Bronchial epithelial cell (primary cell): ENCODE results near the gene ASRGL1. TPM values are rescaled to one million over a fixed set of nuclear protein-coding genes. Genes with fewer than 3 reads are reported as not detected.

ENCODE experiments used
- DNase-seq: peaks from one replicate; pipeline ENCODE4 v3.0.0-alpha.2; 2010; ENCODE audit warnings: low read depth
- FAIRE-seq: peaks from 2 replicates; lab custom pipeline; 2011; peaks lifted over from hg19 to GRCh38; lab: Jason Lieb, UNC
- H3K27me3 ChIP-seq: 2 replicates; pipeline ENCODE4 v1.5.1; 2011; ENCODE audit warnings: low read length; ENCODE audit not compliant: control insufficient read depth, insufficient read depth
- H3K36me3 ChIP-seq: 2 replicates; pipeline ENCODE4 v1.5.1; 2011; ENCODE audit warnings: low read length; ENCODE audit not compliant: control insufficient read depth, insufficient read depth
- H3K4me3 ChIP-seq: 2 replicates; pipeline ENCODE4 v1.5.1; 2011; ENCODE audit warnings: mild to moderate bottlenecking, low read depth, low read length, control low read depth
- CTCF ChIP-seq: IDR thresholded peaks from 2 replicates; pipeline ENCODE4 v1.5.1; 2011; ENCODE audit warnings: mild to moderate bottlenecking, moderate library complexity, low read length, control low read depth, inconsistent platforms; ENCODE audit not compliant: insufficient read depth, severe bottlenecking
- total RNA-seq: library from RNA; depleted of rRNA; stranded (reverse); fragments of >200 nt; gene quantifications from 2 replicates; pipeline ENCODE4 v1.2.1, GENCODE V29; 2014

Gene ASRGL1
- total RNA-seq, 1 donor from 2014 or later = 0.53 TPM

GRCh38 chr11:62419314-62419929 lies 82.2 kb downstream of the ASRGL1 start:
- Histone ChIP-seq H3K36me3 (no peaks in the 10 kb centered on the region), H3K27me3 (peaks cover 3% of the 10 kb centered on the region), H3K4me3 (no peak overlapping the region)
- FAIRE-seq = no peak
- no peak for DNase-seq
- no peak for TF ChIP-seq CTCF

- Histone ChIP-seq H3K36me3 (no peaks in the 10 kb centered on the region), H3K27me3 (peaks cover 3% of the 10 kb centered on the region), H3K4me3 (no peak overlapping the region)
- DNase-seq (no peak), FAIRE-seq (no peak)
- no peak for TF ChIP-seq CTCF
Observed at GRCh38 chr11:62419943-62420342, 82.7 kb downstream of the ASRGL1 start.

- FAIRE-seq (no peak), DNase-seq (no peak)
- no peaks in the 10 kb centered on the region for H3K36me3 ChIP-seq
- H3K27me3 ChIP-seq = peaks cover 3% of the 10 kb centered on the region
- no peak for TF ChIP-seq CTCF
- H3K4me3 ChIP-seq = no peak overlapping the region
Observed at GRCh38 chr11:62420882-62421281, 83.6 kb downstream of the ASRGL1 start.

GRCh38 chr11:62421996-62422395 lies 84.7 kb downstream of the ASRGL1 start:
- FAIRE-seq (no peak), DNase-seq (no peak)
- TF ChIP-seq CTCF = no peak
- Histone ChIP-seq H3K27me3 (peaks cover 3% of the 10 kb centered on the region), H3K4me3 (no peak overlapping the region), H3K36me3 (no peaks in the 10 kb centered on the region)

DNA sequence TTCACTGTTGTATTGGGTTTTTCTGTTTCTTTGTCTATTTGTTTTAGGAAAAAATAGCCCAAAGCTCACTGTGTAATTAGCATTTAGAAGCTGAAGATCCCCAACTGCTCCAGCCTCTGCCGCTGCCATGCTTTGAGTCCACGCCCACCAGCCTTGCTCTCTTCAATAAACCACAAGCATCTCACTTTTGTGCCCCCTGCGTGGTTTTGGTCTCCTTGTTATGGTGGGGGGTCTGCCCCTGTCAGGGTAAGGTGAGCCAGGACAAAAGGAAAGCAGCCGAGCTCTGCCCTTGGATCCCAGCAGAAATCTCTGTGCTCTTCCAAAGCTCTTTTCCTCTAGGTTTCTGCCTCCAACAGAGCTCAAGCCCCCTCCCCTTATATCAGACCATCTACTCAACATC lies 85.8 kb downstream of the ASRGL1 start:
- DNase-seq = no peak

More for the DNA sequence above, 85.8 kb downstream of the ASRGL1 start:
- Histone ChIP-seq H3K36me3 (no peaks in the 10 kb centered on the region), H3K4me3 (no peak overlapping the region), H3K27me3 (peaks cover 3% of the 10 kb centered on the region)
- no peak for FAIRE-seq
- no peak for TF ChIP-seq CTCF
